Measurements from ENCODE around the gene IFT88.
A peak's percentile ranks its signal among the peaks of the same experiment; 100 is the strongest.

Gene IFT88

DNA sequence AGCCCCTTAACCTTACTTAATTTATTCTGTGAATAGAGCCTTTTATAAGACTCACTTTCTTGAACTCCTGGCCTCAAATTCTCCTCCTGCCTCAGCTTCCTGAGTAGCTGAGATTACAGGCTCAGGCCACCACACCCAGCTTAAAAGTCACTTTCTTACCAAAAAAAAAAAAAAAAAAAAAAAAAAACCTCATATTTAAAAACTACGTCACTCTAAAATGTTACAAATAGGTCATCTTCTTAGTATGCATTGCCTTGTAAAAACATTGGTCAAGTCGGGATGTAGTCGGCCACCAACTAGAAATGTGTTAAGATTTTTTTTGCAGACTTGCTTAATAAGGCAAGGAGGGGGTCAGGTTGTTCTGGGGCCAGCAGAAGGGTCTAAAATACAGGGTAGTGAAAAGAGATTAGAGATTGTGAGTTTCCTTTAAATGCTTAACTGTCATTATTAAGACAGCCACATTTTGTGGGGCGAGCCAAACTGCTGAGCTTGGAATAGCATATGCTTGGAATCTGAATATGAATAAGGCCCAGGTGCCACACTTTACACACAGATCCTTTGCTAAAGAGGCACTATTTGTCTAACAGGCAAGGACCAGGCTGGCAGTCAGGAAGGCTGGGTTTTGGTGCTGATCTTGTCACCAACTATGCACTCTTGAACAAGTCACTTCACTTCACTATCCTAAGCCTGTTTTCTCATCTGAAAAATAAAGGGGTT, 120.1 kb downstream of the IFT88 start:
- DNase-seq: no peak

GRCh38 chr13:20689291-20689690, 122.3 kb downstream of the IFT88 start:
- DNase-seq: no peak

DNA sequence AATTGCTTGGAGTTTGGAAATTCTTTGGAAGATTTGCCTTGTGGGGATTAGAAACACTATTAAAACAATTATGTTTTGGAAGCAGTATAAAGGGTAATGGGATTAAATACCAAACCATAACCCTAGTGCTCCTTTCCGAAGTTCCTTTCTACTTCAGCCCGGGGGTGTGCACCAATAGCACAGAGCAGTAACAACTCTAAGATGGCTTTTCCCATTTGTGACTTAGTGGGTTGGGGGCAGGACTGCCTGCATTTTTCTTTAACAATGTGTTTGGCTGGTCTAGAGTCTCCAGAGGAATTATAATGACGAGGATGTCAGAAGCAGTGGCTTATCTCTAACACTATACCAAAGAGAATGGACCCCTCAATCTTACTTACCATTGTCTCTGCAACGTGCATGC, 124.7 kb downstream of the IFT88 start:
- DNase-seq: no peak

DNA sequence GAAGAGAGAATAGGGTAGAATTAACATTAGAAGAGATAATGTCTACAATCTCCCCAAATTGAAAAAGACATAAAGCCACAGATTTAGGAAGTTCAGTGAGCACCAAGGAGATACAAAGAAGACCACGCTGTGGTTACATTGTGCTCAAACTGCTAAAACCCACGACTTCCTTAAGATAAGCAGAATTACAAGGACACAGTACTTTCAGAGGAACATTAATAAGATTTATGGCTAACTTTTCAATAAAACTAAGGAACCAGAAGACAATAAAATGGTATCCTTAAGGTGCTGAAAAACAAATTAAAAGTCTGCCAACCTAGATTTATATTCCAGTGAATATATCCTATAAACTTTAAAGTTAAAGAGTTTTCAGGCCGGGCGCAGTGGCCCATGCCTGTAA, 129.1 kb downstream of the IFT88 start:
- DNase-seq: no peak

GRCh38 chr13:20699715-20700114, 132.8 kb downstream of the IFT88 start:
- DNase-seq: no peak

- DNase-seq: no peak
These were observed 133.3 kb downstream of the IFT88 start for GRCh38 chr13:20700288-20700687.

DNA sequence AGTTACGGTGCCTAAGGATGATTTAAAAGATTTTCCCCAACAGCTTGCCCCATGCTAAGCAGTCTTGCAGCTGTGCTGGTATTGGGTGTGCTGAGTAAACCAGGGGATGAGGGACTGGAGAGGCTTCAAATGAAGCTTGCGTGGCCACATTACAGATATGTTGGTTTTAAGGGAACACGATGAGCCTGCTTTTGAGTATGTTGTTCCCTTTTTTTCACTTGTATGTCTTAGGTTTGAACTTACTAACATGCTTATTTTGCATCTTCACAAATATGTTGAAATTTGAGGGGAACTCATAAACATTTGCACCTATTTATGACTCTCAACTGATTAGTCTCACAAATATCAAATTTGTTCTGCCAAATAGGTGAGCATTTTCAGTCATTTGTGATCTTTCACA, 134.5 kb downstream of the IFT88 start:
- DNase-seq: no peak

DNA sequence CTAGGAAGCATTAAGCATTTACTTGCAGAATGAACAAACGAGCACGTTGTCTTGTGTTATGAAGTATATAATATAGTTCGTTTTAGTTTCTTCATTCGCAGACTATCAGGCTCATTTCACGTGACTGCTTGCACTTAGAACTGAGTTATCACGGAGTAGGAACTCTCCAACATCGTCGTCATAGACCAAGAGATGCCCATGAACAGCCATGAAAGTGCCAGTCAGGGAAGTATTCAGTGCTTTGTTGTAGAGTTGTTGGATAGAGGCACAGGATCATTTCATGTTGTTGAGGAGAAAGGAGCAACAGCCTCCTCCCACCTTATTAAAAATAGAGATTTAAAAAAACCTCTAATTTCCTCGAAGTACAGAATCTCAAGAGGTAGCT, 135.6 kb downstream of the IFT88 start:
- no peak for DNase-seq

DNA sequence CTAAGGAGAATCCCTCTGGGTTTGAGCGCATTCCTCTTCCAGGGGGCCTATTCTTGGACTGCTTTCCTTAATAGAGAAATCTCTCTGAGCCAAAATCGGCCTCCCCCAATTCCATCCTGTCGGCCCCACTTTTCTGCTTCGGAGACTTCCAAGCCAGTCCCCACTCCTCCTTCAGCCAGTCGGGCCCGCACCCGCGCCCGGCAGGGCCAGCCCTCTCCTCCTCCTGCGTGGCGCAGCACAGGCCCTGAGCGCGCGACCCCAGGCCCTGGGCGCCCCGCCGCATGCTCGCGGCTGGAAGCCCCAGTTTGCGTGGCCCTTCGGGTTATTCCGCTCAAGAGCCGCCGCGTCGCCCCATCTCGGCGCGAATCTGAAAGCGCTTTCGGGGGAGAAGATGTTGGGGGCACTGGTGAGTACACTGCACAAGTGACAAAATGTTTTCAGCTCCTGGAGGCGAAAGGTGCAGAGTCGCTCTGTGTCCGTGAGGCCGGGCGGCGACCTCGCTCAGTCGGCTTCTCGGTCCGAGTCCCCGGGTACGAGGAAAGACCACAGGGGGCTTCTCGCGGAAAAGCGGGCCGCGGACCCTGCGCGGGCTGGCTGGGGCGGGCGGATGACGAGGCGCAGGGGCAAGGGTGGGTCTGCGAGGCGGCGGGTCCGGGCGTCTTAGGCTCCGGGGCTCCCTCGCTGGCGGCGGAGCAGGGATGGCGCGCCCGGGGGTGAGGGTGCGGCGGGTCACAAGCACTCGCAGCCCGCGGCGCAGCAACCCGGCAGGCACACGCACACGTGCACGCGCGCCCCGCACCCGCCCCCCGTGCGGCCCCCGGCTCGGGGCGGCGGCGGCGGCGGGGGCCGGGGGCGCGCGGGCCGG, 136.2 kb downstream of the IFT88 start, which contains the start of gene IL17D:
IL17D (plus strand) TSS at position 785 of the 865 bp plus-strand sequence. CDS start 303 bp downstream, outside the sequence.
- no peak for DNase-seq

DNA sequence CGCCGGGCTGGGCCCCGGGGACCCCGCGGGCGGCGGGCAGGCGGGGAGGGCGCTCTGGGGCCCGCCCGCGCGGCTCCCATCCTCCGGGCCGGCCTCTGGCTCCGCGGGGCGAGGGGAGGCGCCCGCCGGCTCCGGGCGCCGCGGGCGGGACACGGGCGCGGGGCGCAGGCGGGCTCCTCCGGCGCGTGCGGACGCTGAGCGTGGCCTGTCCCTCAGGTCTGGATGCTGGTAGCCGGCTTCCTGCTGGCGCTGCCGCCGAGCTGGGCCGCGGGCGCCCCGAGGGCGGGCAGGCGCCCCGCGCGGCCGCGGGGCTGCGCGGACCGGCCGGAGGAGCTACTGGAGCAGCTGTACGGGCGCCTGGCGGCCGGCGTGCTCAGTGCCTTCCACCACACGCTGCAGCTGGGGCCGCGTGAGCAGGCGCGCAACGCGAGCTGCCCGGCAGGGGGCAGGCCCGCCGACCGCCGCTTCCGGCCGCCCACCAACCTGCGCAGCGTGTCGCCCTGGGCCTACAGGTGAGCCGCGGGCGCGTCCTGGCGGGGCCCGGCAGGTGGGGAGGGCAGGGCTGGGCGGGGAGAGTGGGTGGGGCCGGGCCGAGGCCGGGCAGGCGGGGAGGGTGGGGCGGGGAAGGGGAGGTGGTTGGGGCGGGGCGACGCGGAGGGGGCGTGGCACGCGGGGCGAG, 137.0 kb downstream of the IFT88 start:
- DNase-seq: peak; percentile 84

GRCh38 chr13:20704459-20705069, 137.6 kb downstream of the IFT88 start:
- no peak for DNase-seq

GRCh38 chr13:20706661-20707060, 139.7 kb downstream of the IFT88 start:
- DNase-seq: no peak

- no peak for DNase-seq
These were observed 141.3 kb downstream of the IFT88 start for GRCh38 chr13:20708216-20708615.

GRCh38 chr13:20709369-20709768, 142.4 kb downstream of the IFT88 start:
- DNase-seq: no peak

GRCh38 chr13:20709782-20710181, 142.8 kb downstream of the IFT88 start:
- DNase-seq: no peak

GRCh38 chr13:20711301-20712044, 144.5 kb downstream of the IFT88 start:
- DNase-seq: no peak

- DNase-seq: no peak
These were observed 146.0 kb downstream of the IFT88 start for GRCh38 chr13:20713014-20713376.

DNA sequence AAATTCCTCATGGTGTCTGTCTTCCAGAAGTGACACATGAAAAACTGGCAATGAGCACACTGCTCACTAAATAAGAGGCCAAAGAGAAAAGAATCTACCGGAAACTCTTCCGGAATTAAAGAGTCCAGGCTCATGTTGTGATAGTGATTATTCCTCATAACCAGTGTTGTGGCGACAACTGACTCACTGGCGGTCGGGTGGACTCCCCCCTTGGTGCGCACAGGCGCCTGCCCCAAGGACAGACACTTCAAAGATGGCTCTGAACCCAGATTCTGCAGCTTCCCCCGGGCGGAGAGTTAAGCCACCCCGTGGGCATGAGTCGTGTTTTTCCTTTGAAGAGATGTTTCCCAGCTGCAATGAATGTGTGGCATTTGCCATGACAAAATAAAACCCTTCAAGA, 146.8 kb downstream of the IFT88 start:
- DNase-seq: no peak

- no peak for DNase-seq
These were observed 147.2 kb downstream of the IFT88 start for GRCh38 chr13:20714161-20714560.

GRCh38 chr13:20714563-20715329, 147.8 kb downstream of the IFT88 start:
- no peak for DNase-seq

DNA sequence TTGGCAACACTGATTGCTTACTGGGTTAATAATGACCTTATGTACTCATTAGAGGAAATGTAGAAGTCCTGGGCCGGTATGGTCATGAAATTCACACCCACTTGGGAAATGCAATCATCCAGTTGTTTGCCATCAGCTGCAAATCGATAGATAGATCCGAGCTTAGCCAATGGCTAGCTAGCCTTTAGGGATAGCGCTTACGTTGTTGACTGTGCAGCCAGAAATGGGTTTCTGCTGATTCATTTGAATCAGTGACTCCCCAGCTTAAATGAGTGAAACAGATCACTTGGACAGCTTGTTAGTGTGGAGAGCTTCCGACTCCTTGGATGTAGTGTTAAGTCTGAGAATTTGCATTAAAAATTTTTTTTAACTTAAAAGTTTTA, 148.4 kb downstream of the IFT88 start:
- DNase-seq: no peak

DNA sequence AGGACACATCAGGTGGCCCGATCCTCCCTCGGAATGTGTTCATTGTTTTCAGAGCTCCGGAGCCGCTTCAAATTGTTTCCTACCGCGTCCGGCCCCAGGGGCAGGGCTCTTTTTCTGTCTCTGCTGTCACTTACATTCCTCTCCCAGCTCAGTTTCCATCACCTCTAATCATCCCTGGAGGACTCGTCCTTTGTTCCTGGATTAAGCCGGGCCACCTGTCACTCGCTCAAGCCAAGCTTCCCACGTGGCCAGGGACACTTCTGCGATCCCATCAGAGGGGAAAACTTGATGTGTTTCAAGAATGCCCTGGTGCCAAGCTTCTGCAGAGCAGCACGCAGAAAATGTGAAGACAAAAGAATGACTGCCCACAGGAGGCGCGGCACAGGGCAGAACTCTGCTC, 150.0 kb downstream of the IFT88 start:
- DNase-seq: no peak
